HG03039 (cell line): ENCODE measurements around the gene TLE4.
A peak's percentile ranks its signal among the peaks of the same experiment; 100 is the strongest.
"Not testable (repeated sequence)": the region's sequence is repeated elsewhere in the genome, so short reads cannot be mapped to it uniquely, and the experiment has no call there.

ENCODE experiments used
- ATAC-seq: cut with Tn5 transposase; IDR thresholded peaks from one replicate; pipeline ENCODE4 v1.9.1; 2021; ENCODE audit warnings: mild to moderate bottlenecking, moderate library complexity; ENCODE audit not compliant: unreplicated experiment

TLE4 gene

GRCh38 chr9:79571309-79572031 lies at the start of gene TLE4:
TSS of gene TLE4 (plus strand) at chr9:79571965. CDS start at chr9:79572791, 826 bp downstream.
- peak; percentile 91 for ATAC-seq

- ATAC-seq, result no peak
These were observed 49.0 kb upstream of the TLE4 start for GRCh38 chr9:79522793-79523192.

- no peak for ATAC-seq
These were observed 47.5 kb upstream of the TLE4 start for GRCh38 chr9:79524266-79524665.

- ATAC-seq, result peak; percentile 38
These were observed 45.6 kb upstream of the TLE4 start for GRCh38 chr9:79526149-79526672.

GRCh38 chr9:79535534-79535933 lies 36.2 kb upstream of the TLE4 start:
- no peak for ATAC-seq

- no peak for ATAC-seq
These were observed 33.9 kb upstream of the TLE4 start for GRCh38 chr9:79537838-79538237.

GRCh38 chr9:79542735-79543620 lies 28.8 kb upstream of the TLE4 start:
- no peak for ATAC-seq

GRCh38 chr9:79544375-79544774 lies 27.4 kb upstream of the TLE4 start:
- ATAC-seq, result not testable (repeated sequence)

- no peak for ATAC-seq
These were observed 20.2 kb upstream of the TLE4 start for GRCh38 chr9:79551586-79551985.

- ATAC-seq, result no peak
These were observed 19.8 kb upstream of the TLE4 start for GRCh38 chr9:79551994-79552393.

- ATAC-seq, result no peak
These were observed 16.2 kb upstream of the TLE4 start for GRCh38 chr9:79555474-79556089.

- ATAC-seq, result no peak
These were observed 12.1 kb upstream of the TLE4 start for GRCh38 chr9:79559495-79560181.

GRCh38 chr9:79562749-79563386 lies 8.9 kb upstream of the TLE4 start:
- ATAC-seq, result no peak

- ATAC-seq, result no peak
These were observed 7.7 kb upstream of the TLE4 start for GRCh38 chr9:79564105-79564504.

GRCh38 chr9:79565245-79565644 lies 6.5 kb upstream of the TLE4 start:
- ATAC-seq, result peak; percentile 92

GRCh38 chr9:79567671-79568098 lies 4.1 kb upstream of the TLE4 start:
- no peak for ATAC-seq

GRCh38 chr9:79568337-79569101 lies 3.2 kb upstream of the TLE4 start:
- ATAC-seq, result no peak

- ATAC-seq, result no peak
These were observed 1.8 kb upstream of the TLE4 start for GRCh38 chr9:79569814-79570447.
